B cell (primary cell): Measurements from ENCODE around the gene RABGAP1.

Experiments used
- CTCF ChIP-seq: fragments of 200-600 bp; IDR thresholded peaks from one replicate; pipeline ENCODE4 v1.8.0; 2022; ENCODE audit warnings: antibody characterized with exemption, mild to moderate bottlenecking
- EZH2 ChIP-seq: IDR thresholded peaks from 2 replicates; pipeline ENCODE4 v1.6.1; 2012; ENCODE audit warnings: borderline replicate concordance, low read depth, mild to moderate bottlenecking, moderate library complexity, low read length; ENCODE audit not compliant: insufficient read depth, poor library complexity, severe bottlenecking

GRCh38 chr9:122904823-122905710 lies 35.8 kb upstream of the RABGAP1 start, which contains the start of gene RC3H2:
- TF ChIP-seq CTCF, result peak; percentile 12
- no peak for TF ChIP-seq EZH2
